Neural progenitor cell (in vitro differentiated cells): ENCODE measurements around the gene RGS3.

Experiments used
- EZH2 ChIP-seq: fragments of 200-600 bp; sonication (generic); IDR thresholded peaks from 2 replicates; pipeline ENCODE4 v1.6.1; 2017; ENCODE audit warnings: antibody characterized with exemption, mild to moderate bottlenecking, moderate library complexity
- EZH2phosphoT487 ChIP-seq: fragments of 200-600 bp; sonication (generic); IDR thresholded peaks from 2 replicates; pipeline ENCODE4 v1.6.1; 2017; ENCODE audit warnings: antibody characterized with exemption
- TF ChIP-seq, protein P1 (sequence below): fragments of 200-600 bp; sonication (generic); IDR thresholded peaks from 2 replicates; pipeline ENCODE4 v1.5.1; 2017; ENCODE audit warnings: antibody characterized with exemption, mild to moderate bottlenecking

DNA sequence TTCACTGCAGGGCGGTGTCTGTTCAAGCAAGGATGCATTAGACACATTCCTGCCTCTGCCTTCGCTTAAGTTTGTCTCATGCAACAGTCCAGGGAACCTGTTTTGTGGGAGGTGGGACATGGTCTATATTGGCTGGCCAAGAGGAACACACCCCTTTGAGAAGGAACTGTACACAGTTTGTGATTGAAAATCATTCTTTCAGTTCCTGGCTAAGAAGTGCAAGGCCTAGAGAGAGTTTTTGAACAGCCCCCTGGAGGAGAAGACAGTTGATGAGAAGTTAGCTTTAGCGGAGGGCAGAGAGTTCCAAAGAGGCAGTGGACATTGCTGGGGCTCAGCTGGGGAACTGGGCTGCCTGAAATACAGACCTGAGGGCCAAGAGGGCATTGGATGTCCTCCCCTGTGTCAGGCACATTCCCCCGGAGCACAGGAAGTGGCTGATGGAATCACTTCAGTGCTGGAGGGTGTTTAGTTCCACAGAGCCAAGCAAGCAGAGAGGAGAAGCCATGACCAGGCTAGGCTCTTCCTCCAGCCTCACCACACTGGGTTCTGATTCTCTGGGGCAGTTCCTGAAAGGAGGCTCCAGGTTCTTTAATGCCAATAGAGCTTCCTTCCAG is 66.6 kb downstream of the RGS3 start:
- TF ChIP-seq, protein P1, sequence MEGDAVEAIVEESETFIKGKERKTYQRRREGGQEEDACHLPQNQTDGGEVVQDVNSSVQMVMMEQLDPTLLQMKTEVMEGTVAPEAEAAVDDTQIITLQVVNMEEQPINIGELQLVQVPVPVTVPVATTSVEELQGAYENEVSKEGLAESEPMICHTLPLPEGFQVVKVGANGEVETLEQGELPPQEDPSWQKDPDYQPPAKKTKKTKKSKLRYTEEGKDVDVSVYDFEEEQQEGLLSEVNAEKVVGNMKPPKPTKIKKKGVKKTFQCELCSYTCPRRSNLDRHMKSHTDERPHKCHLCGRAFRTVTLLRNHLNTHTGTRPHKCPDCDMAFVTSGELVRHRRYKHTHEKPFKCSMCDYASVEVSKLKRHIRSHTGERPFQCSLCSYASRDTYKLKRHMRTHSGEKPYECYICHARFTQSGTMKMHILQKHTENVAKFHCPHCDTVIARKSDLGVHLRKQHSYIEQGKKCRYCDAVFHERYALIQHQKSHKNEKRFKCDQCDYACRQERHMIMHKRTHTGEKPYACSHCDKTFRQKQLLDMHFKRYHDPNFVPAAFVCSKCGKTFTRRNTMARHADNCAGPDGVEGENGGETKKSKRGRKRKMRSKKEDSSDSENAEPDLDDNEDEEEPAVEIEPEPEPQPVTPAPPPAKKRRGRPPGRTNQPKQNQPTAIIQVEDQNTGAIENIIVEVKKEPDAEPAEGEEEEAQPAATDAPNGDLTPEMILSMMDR = no peak
- TF ChIP-seq EZH2 (no peak), EZH2phosphoT487 (no peak)
